Aorta (tissue), 5 donors: ENCODE measurements around the gene ACBD6. TPM values are rescaled to one million over a fixed set of nuclear protein-coding genes. Genes with fewer than 3 reads are reported as not detected.

Experiments used
- ATAC-seq: fragments of 200-7000 bp; cut with Tn5 transposase; one replicate; pipeline ENCODE4 v1.9.1; 2022; ENCODE audit warnings: moderate library complexity; ENCODE audit not compliant: low FRiP score
- DNase-seq, 2 donors: peaks; one replicate each; pipeline ENCODE4 v3.0.0-alpha.2; 2020
- H3K27ac ChIP-seq, 2 donors: one replicate each; pipeline ENCODE4 v1.5.1; 2013; ENCODE audit warnings: low read length in 2 of 2, mild to moderate bottlenecking in 2 of 2, moderate library complexity in 2 of 2, control low read depth in 1 of 2, inconsistent platforms in 1 of 2, low read depth in 1 of 2
- H3K27me3 ChIP-seq, 2 donors: one replicate each; pipeline ENCODE4 v1.6.1; 2013; ENCODE audit warnings: control low read depth in 1 of 2, low read length in 1 of 2, mild to moderate bottlenecking in 1 of 2, moderate library complexity in 1 of 2; ENCODE audit not compliant: insufficient read depth in 2 of 2, control insufficient read depth in 1 of 2
- H3K36me3 ChIP-seq, 2 donors: one replicate each; pipeline ENCODE4 v1.6.1; 2013; ENCODE audit warnings: control low read depth in 1 of 2, low read length in 1 of 2, mild to moderate bottlenecking in 1 of 2; ENCODE audit not compliant: insufficient read depth in 2 of 2, control insufficient read depth in 1 of 2
- H3K4me1 ChIP-seq, 2 donors: one replicate each; pipeline ENCODE4 v1.6.1; 2013; ENCODE audit warnings: low read length in 2 of 2, control low read depth in 1 of 2, mild to moderate bottlenecking in 1 of 2, moderate library complexity in 1 of 2; ENCODE audit not compliant: insufficient read depth in 2 of 2, control insufficient read depth in 1 of 2
- H3K4me3 ChIP-seq, 2 donors: one replicate each; pipeline ENCODE4 v1.5.1; 2013; ENCODE audit warnings: low read length in 2 of 2, control low read depth in 1 of 2, mild to moderate bottlenecking in 1 of 2
- H3K9me3 ChIP-seq: one replicate; pipeline ENCODE4 v1.6.1; 2013; ENCODE audit warnings: mild to moderate bottlenecking, low read length; ENCODE audit not compliant: control insufficient read depth
- WGBS, 2 donors: extraction: QIAGEN DNeasy Blood & Tissue Kit; methylation state at CpG; one replicate each; pipeline ENCODE4 v1.1.7; 2013; 5-methylcytosine and 5-hydroxymethylcytosine counted together
- intact Hi-C, 2 donors: fragments of 100-400 bp; cut with DNase I; formaldehyde crosslinking; loops; one replicate each; pipeline versions ENCODE4 v1.14.2 to v1.15.0; 2022
- polyA plus RNA-seq, 2 donors: library from polyadenylated mRNA; stranded (reverse); fragments of 200-250 nt; gene quantifications; one replicate each; pipeline ENCODE4 v1.2.3, GENCODE V29; 2013
- total RNA-seq, 2 donors: library from RNA; stranded (reverse); fragmentation: NEBNext Ultra II Directional; extraction: Animal tissue kit (Norgen Biotek cat#: 25700); gene quantifications; one replicate each; pipeline ENCODE4 v1.2.1, GENCODE V29; 2021
- donor health status: healthy with polysubstance abuse.
- donor health status: Bipolar disorder and iron deficiency.
- donor health status: DM: no; HTN: no; CAD: no.
- donor health status: DM: no; HTN: no; CAD: no.
- donor health status: DM: yes; HTN: yes; CAD: no.

ACBD6 gene
- total and polyA plus RNA-seq, 4 donors = 27.7 to 53.1 (median 30.8) TPM

GRCh38 chr1:180382326-180383115 is 119.9 kb downstream of the ACBD6 start:
- Histone ChIP-seq H3K4me3 (no peak overlapping the region), H3K27ac (no peak overlapping the region), H3K36me3 (no peaks in the 10 kb centered on the region), H3K27me3 (no peaks in the 10 kb centered on the region), H3K9me3 (peaks cover 3% of the 10 kb centered on the region), H3K4me1 (no peaks in the 10 kb centered on the region)
- intact Hi-C loops = no loop called here
- ATAC-seq (no peak), DNase-seq (no peak)
- 93 to 94% methylated on average over 5 of the region's 5 CpGs for WGBS, 2 donors

DNA sequence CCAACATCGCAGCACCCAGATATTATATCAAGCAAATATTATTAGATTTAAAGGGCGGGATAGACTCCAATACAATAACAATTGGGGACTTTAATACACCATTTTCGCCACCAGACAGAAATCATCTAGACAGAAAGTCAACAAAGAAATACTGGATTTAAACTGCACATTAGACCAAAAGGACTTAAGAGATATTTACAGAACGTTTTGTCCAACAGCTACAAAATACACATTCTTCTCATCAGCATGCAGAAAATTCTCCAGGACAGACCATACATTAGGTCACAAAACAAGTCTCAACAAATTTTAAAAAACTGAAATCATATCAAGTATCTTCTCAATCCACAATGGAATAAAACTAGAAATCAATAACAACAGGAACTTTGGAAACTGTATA is 121.2 kb downstream of the ACBD6 start:
- Histone ChIP-seq H3K4me3 (no peak overlapping the region), H3K27me3 (no peaks in the 10 kb centered on the region), H3K36me3 (no peaks in the 10 kb centered on the region), H3K27ac (no peak overlapping the region), H3K4me1 (no peaks in the 10 kb centered on the region), H3K9me3 (peaks cover 3% of the 10 kb centered on the region)
- intact Hi-C loops = no loop called here
- DNase-seq = no peak
- ATAC-seq = no peak
- 58 to 76% methylated on average over 4 of the region's 4 CpGs for WGBS, 2 donors

GRCh38 chr1:180380259-180381183 is 121.9 kb downstream of the ACBD6 start:
- WGBS, 2 donors = 97 to 99% methylated on average over 3 of the region's 3 CpGs
- H3K27ac ChIP-seq = no peak overlapping the region
- H3K9me3 ChIP-seq = peaks cover 3% of the 10 kb centered on the region
- H3K27me3 ChIP-seq = no peaks in the 10 kb centered on the region
- H3K36me3 ChIP-seq = no peaks in the 10 kb centered on the region
- DNase-seq (no peak), ATAC-seq (no peak)
- no peak overlapping the region for H3K4me3 ChIP-seq
- H3K4me1 ChIP-seq = no peaks in the 10 kb centered on the region
- intact Hi-C loops = no loop called here

- WGBS, 2 donors = 94 to 97% methylated on average over 3 of the region's 3 CpGs
- intact Hi-C loops = no loop called here
Measured at GRCh38 chr1:180376800-180377199, 125.6 kb downstream of the ACBD6 start.

GRCh38 chr1:180376253-180376652 is 126.1 kb downstream of the ACBD6 start:
- Histone ChIP-seq H3K9me3 (peaks cover 3% of the 10 kb centered on the region), H3K27me3 (no peaks in the 10 kb centered on the region), H3K36me3 (no peaks in the 10 kb centered on the region), H3K4me1 (no peaks in the 10 kb centered on the region), H3K27ac (no peak overlapping the region), H3K4me3 (no peak overlapping the region)
- DNase-seq (no peak), ATAC-seq (no peak)
- 99 to 100% methylated on average over 1 of the region's 1 CpG for WGBS, 2 donors
- intact Hi-C loops = no loop called here

More at GRCh38 chr1:180376800-180377199, 125.6 kb downstream of the ACBD6 start:
- Histone ChIP-seq H3K36me3 (no peaks in the 10 kb centered on the region), H3K4me1 (no peaks in the 10 kb centered on the region), H3K27me3 (no peaks in the 10 kb centered on the region), H3K27ac (no peak overlapping the region), H3K9me3 (peaks cover 3% of the 10 kb centered on the region), H3K4me3 (no peak overlapping the region)
- ATAC-seq (no peak), DNase-seq (no peak)

- WGBS, 2 donors = 95 to 97% methylated on average over 4 of the region's 4 CpGs
- no peak for ATAC-seq
Measured at GRCh38 chr1:180372728-180373127, 129.6 kb downstream of the ACBD6 start.

GRCh38 chr1:180370597-180370996 is 131.8 kb downstream of the ACBD6 start:
- no peak overlapping the region for H3K27ac ChIP-seq
- WGBS, 2 donors = 84 to 92% methylated on average over 1 of the region's 1 CpG
- H3K4me1 ChIP-seq = no peaks in the 10 kb centered on the region
- no peak overlapping the region for H3K4me3 ChIP-seq
- no peaks in the 10 kb centered on the region for H3K36me3 ChIP-seq
- intact Hi-C loops = no loop called here
- H3K27me3 ChIP-seq = no peaks in the 10 kb centered on the region
- no peak for DNase-seq
- no peaks in the 10 kb centered on the region for H3K9me3 ChIP-seq
- no peak for ATAC-seq

More at GRCh38 chr1:180372728-180373127, 129.6 kb downstream of the ACBD6 start:
- Histone ChIP-seq H3K4me3 (no peak overlapping the region), H3K9me3 (no peaks in the 10 kb centered on the region), H3K4me1 (no peaks in the 10 kb centered on the region), H3K27me3 (no peaks in the 10 kb centered on the region), H3K36me3 (no peaks in the 10 kb centered on the region), H3K27ac (no peak overlapping the region)
- DNase-seq = no peak
- intact Hi-C loops = no loop called here

GRCh38 chr1:180370188-180370587 is 132.2 kb downstream of the ACBD6 start:
- H3K27ac ChIP-seq = no peak overlapping the region
- H3K9me3 ChIP-seq = no peaks in the 10 kb centered on the region
- no peak overlapping the region for H3K4me3 ChIP-seq
- intact Hi-C loops = no loop called here
- H3K36me3 ChIP-seq = no peaks in the 10 kb centered on the region
- no peaks in the 10 kb centered on the region for H3K27me3 ChIP-seq
- ATAC-seq = no peak
- H3K4me1 ChIP-seq = no peaks in the 10 kb centered on the region
- DNase-seq = no peak
